Measurements from ENCODE around the gene APOM. TPM values are rescaled to one million over a fixed set of nuclear protein-coding genes. Genes with fewer than 3 reads are reported as not detected.

The APOM gene
- total RNA-seq, 4 donors from 2014 or later, result 2.2 to 5.5 TPM; not detected in 2

GRCh38 chr6:31691564-31692108 lies 35.9 kb downstream of the APOM start:
- H3K4me3 ChIP-seq, result no peak overlapping the region
- intact Hi-C loops (cut with DNase I; ENCODE audit: low total_unique reads), result no loop called here
- no peak overlapping the region for H3K27ac ChIP-seq
- TF ChIP-seq POLR2AphosphoS5 (IDR thresholded peaks at IDR 0.05) (no peak), EP300 (IDR thresholded peaks at IDR 0.05; ENCODE audit: low read depth) (no peak), POLR2A (IDR thresholded peaks at IDR 0.05) (no peak), CTCF (IDR thresholded peaks at IDR 0.05) (no peak)
- no peaks in the 10 kb centered on the region for H3K27me3 ChIP-seq
- peaks cover 0 to 55% (median 27%) of the 10 kb centered on the region in 4 donors for H3K36me3 ChIP-seq
- H3K4me1 ChIP-seq, result no peaks in the 10 kb centered on the region
- no peak for DNase-seq
- 94% methylated on average over 12 of the region's 12 CpGs; no CpG with 5 or more reads in 1 of the 2 donors for WGBS, 2 donors (ENCODE audit: low coverage in 1 of 2)
- in situ Hi-C loops (cut with MboI; ENCODE audit: low pct_ligation_motif_present in 1 of 4, low pct_unique_long_range_greater_than_20kb in 1 of 4, low sequenced_read_pairs in 3 of 4), result no loop called here
- H3K9me3 ChIP-seq, result no peaks in the 10 kb centered on the region

GRCh38 chr6:31692353-31692752 lies 36.7 kb downstream of the APOM start:
- H3K36me3 ChIP-seq, result peaks cover 0 to 55% (median 29%) of the 10 kb centered on the region in 4 donors

GRCh38 chr6:31692886-31693285 lies 37.2 kb downstream of the APOM start:
- DNase-seq, result no peak
- Histone ChIP-seq H3K9me3 (no peaks in the 10 kb centered on the region), H3K27ac (no peak overlapping the region), H3K36me3 (peaks cover 0 to 50% (median 26%) of the 10 kb centered on the region in 4 donors), H3K4me1 (no peaks in the 10 kb centered on the region), H3K4me3 (no peak overlapping the region), H3K27me3 (no peaks in the 10 kb centered on the region)
- in situ Hi-C loops (cut with MboI; ENCODE audit: low pct_ligation_motif_present in 1 of 4, low pct_unique_long_range_greater_than_20kb in 1 of 4, low sequenced_read_pairs in 3 of 4) (no loop called here), intact Hi-C loops (cut with DNase I; ENCODE audit: low total_unique reads) (no loop called here)
- TF ChIP-seq POLR2A (IDR thresholded peaks at IDR 0.05) (no peak), CTCF (IDR thresholded peaks at IDR 0.05) (no peak), POLR2AphosphoS5 (IDR thresholded peaks at IDR 0.05) (no peak), EP300 (IDR thresholded peaks at IDR 0.05; ENCODE audit: low read depth) (no peak)
- WGBS, 2 donors (ENCODE audit: low coverage in 1 of 2), result 78 to 91% methylated on average over 2 to 9 of the region's 9 CpGs

More at GRCh38 chr6:31692353-31692752, 36.7 kb downstream of the APOM start:
- DNase-seq, result no peak
- in situ Hi-C loops (cut with MboI; ENCODE audit: low pct_ligation_motif_present in 1 of 4, low pct_unique_long_range_greater_than_20kb in 1 of 4, low sequenced_read_pairs in 3 of 4), result no loop called here
- Histone ChIP-seq H3K27me3 (no peaks in the 10 kb centered on the region), H3K27ac (no peak overlapping the region), H3K9me3 (no peaks in the 10 kb centered on the region), H3K4me1 (no peaks in the 10 kb centered on the region), H3K4me3 (no peak overlapping the region)
- 87% methylated on average over 4 of the region's 4 CpGs; no CpG with 5 or more reads in 1 of the 2 donors for WGBS, 2 donors (ENCODE audit: low coverage in 1 of 2)
- intact Hi-C loops (cut with DNase I; ENCODE audit: low total_unique reads), result no loop called here
- TF ChIP-seq CTCF (IDR thresholded peaks at IDR 0.05), result no peak
- TF ChIP-seq EP300 (IDR thresholded peaks at IDR 0.05; ENCODE audit: low read depth), result no peak
- no peak for TF ChIP-seq POLR2AphosphoS5 (IDR thresholded peaks at IDR 0.05)
- no peak for TF ChIP-seq POLR2A (IDR thresholded peaks at IDR 0.05)

GRCh38 chr6:31693535-31693934 lies 37.8 kb downstream of the APOM start:
- TF ChIP-seq CTCF (IDR thresholded peaks at IDR 0.05) (no peak), POLR2A (IDR thresholded peaks at IDR 0.05) (no peak), EP300 (IDR thresholded peaks at IDR 0.05; ENCODE audit: low read depth) (no peak), POLR2AphosphoS5 (IDR thresholded peaks at IDR 0.05) (no peak)
- Histone ChIP-seq H3K4me1 (no peaks in the 10 kb centered on the region), H3K27me3 (no peaks in the 10 kb centered on the region), H3K36me3 (peaks cover 0 to 44% (median 21%) of the 10 kb centered on the region in 4 donors), H3K9me3 (no peaks in the 10 kb centered on the region), H3K27ac (no peak overlapping the region), H3K4me3 (no peak overlapping the region)
- WGBS, 2 donors (ENCODE audit: low coverage in 1 of 2), result 90% methylated on average over 6 of the region's 6 CpGs; no CpG with 5 or more reads in 1 of the 2 donors
- no peak for DNase-seq
- in situ Hi-C loops (cut with MboI; ENCODE audit: low pct_ligation_motif_present in 1 of 4, low pct_unique_long_range_greater_than_20kb in 1 of 4, low sequenced_read_pairs in 3 of 4), result no loop called here
- intact Hi-C loops (cut with DNase I; ENCODE audit: low total_unique reads), result no loop called here

All from transverse colon (tissue), 4 donors.